GM12878 (cell line): ENCODE data around the gene SMIM14. TPM values are rescaled to one million over a fixed set of nuclear protein-coding genes. Genes with fewer than 3 reads are reported as not detected.

Experiments
- ATAC-seq: fragments of 200-7000 bp; cut with Tn5 transposase; 3 replicates; pipeline ENCODE4 v1.9.1; 2020; ENCODE audit warnings: mild to moderate bottlenecking, moderate library complexity
- BruUV-seq: library from RNA; stranded (reverse); fragments of 400-500 nt; replicated peaks from 2 replicates; lab custom pipeline; 2021; lab: Mats Ljungman, UMichigan
- CTCF ChIA-PET: fragments of 300-600 bp; sonication (Branson Sonifier 250); formaldehyde crosslinking; extraction: SDS; loops from one replicate; lab custom pipeline; 2021; ENCODE audit warnings: inconsistent platforms; lab: Yijun Ruan, JAX
- POLR2A ChIA-PET: fragments of 350-600 bp; formaldehyde crosslinking; extraction: SDS; loops from one replicate; lab custom pipeline; 2021; ENCODE audit warnings: inconsistent platforms; lab: Charles Lee
- RAD21 ChIA-PET: fragments of 300-600 bp; sonication (Branson Sonifier 250); formaldehyde crosslinking; loops from one replicate; lab custom pipeline; 2023; ENCODE audit warnings: antibody characterized with exemption; ENCODE audit not compliant: unreplicated experiment; lab: Charles Lee
- SMC1A ChIA-PET: fragments of 300-600 bp; sonication (Branson Sonifier 250); formaldehyde crosslinking; loops from one replicate; lab custom pipeline; 2023; ENCODE audit not compliant: unreplicated experiment, uncharacterized antibody; lab: Charles Lee
- DNase-seq: peaks from one replicate; pipeline ENCODE4 v3.0.0-alpha.2; 2011; ENCODE audit warnings: low read depth, low spot score
- FAIRE-seq: peaks from 3 replicates; lab custom pipeline; 2011; peaks lifted over from hg19 to GRCh38; lab: Jason Lieb, UNC
- H2AFZ ChIP-seq: 2 replicates; pipeline ENCODE4 v1.6.0; 2011; ENCODE audit warnings: low read depth, low read length, control low read depth; ENCODE audit not compliant: control insufficient read depth
- H3K27ac ChIP-seq: 2 replicates; pipeline ENCODE4 v1.5.1; 2011; ENCODE audit warnings: control low read depth; ENCODE audit not compliant: control insufficient read depth, insufficient read depth
- H3K27me3 ChIP-seq, 2 experiments: replicated peaks in 1 of 2; 2 replicates each; pipeline versions ENCODE4 v1.6.0 to v1.6.1; 2011; ENCODE audit warnings: low read length in 1 of 2; ENCODE audit not compliant: control insufficient read depth in 2 of 2, insufficient read depth in 2 of 2
- H3K36me3 ChIP-seq, 2 experiments: 2 replicates each; pipeline ENCODE4 v1.5.1; 2011; ENCODE audit warnings: low read length in 1 of 2; ENCODE audit not compliant: control insufficient read depth in 2 of 2, insufficient read depth in 2 of 2
- H3K4me1 ChIP-seq: 2 replicates; pipeline ENCODE4 v1.6.1; 2011; ENCODE audit warnings: mild to moderate bottlenecking, low read length, moderate library complexity, mixed read lengths; ENCODE audit not compliant: control insufficient read depth, insufficient read depth
- H3K4me2 ChIP-seq: 2 replicates; pipeline ENCODE4 v1.6.0; 2011; ENCODE audit warnings: control low read depth; ENCODE audit not compliant: control insufficient read depth, insufficient read depth
- H3K4me3 ChIP-seq: fragments of 200-600 bp; sonication (generic); 2 replicates; pipeline ENCODE4 v1.5.1; 2016
- H3K79me2 ChIP-seq: 2 replicates; pipeline ENCODE4 v1.6.0; 2011; ENCODE audit warnings: low read length; ENCODE audit not compliant: control insufficient read depth, insufficient read depth
- H3K9ac ChIP-seq: 2 replicates; pipeline ENCODE4 v1.8.0; 2011; ENCODE audit warnings: low read length, control low read depth, mixed read lengths; ENCODE audit not compliant: control insufficient read depth, insufficient read depth
- H3K9me3 ChIP-seq: replicated peaks from 3 replicates; pipeline ENCODE4 v1.5.1; 2011; ENCODE audit warnings: mild to moderate bottlenecking, low read length; ENCODE audit not compliant: control insufficient read depth, insufficient read depth
- H4K20me1 ChIP-seq: 2 replicates; pipeline ENCODE4 v1.6.0; 2011; ENCODE audit not compliant: control insufficient read depth, insufficient read depth
- DPF2 ChIP-seq: fragments of 450-650 bp; IDR thresholded peaks from 2 replicates; pipeline ENCODE4 v1.6.1; 2017; ENCODE audit warnings: mild to moderate bottlenecking
- E2F4 ChIP-seq: IDR thresholded peaks from 2 replicates; pipeline ENCODE4 v1.6.1; 2012; ENCODE audit warnings: low read depth, low read length, improper control_type of control experiment
- E4F1 ChIP-seq: fragments of 450-650 bp; IDR thresholded peaks from 2 replicates; pipeline ENCODE4 v1.6.1; 2018; ENCODE audit warnings: borderline replicate concordance, mild to moderate bottlenecking; ENCODE audit not compliant: partially characterized antibody
- JUND ChIP-seq: IDR thresholded peaks from 2 replicates; pipeline ENCODE4 v1.6.1; 2012; ENCODE audit warnings: low read depth, mild to moderate bottlenecking, low read length, improper control_type of control experiment, moderate library complexity
- MLLT1 ChIP-seq: fragments of 450-650 bp; IDR thresholded peaks from 2 replicates; pipeline ENCODE4 v1.6.1; 2016; ENCODE audit warnings: mild to moderate bottlenecking
- MYB ChIP-seq: fragments of 150-350 bp; IDR thresholded peaks from 2 replicates; pipeline ENCODE4 v1.6.1; 2014; ENCODE audit warnings: mild to moderate bottlenecking, low read depth, low read length, borderline replicate concordance
- NBN ChIP-seq: fragments of 450-650 bp; IDR thresholded peaks from 2 replicates; pipeline ENCODE4 v1.6.1; 2016
- TARDBP ChIP-seq: IDR thresholded peaks from 2 replicates; pipeline ENCODE4 v1.6.1; 2016; ENCODE audit warnings: borderline replicate concordance
- ZBTB40 ChIP-seq: fragments of 450-650 bp; IDR thresholded peaks from 2 replicates; pipeline ENCODE4 v1.6.1; 2016; ENCODE audit warnings: mild to moderate bottlenecking, moderate library complexity, borderline replicate concordance
- ZNF592 ChIP-seq: fragments of 450-650 bp; IDR thresholded peaks from 2 replicates; pipeline ENCODE4 v1.6.1; 2017; ENCODE audit warnings: mild to moderate bottlenecking, moderate library complexity
- WGBS: methylation state at CpG from one replicate; pipeline ENCODE4 v1.1.6; 2016; ENCODE audit warnings: low lambda C conversion rate; ENCODE audit not compliant: insufficient replicate concordance, insufficient coverage; ENCODE audit errors: missing lambda C conversion rate; 5-methylcytosine and 5-hydroxymethylcytosine counted together
- in situ Hi-C: fragments of 300-500 bp; cut with MboI; formaldehyde crosslinking; loops from 9 replicates; pipeline ENCODE4 v1.14.3; 2018; ENCODE audit warnings: mixed read lengths
- intact Hi-C: fragments of 100-400 bp; cut with micrococcal nuclease; formaldehyde crosslinking; loops from one replicate; pipeline ENCODE4 v1.14.2; 2022; ENCODE audit not compliant: unreplicated experiment
- polyA plus RNA-seq, 11 experiments: library from polyadenylated mRNA; depleted of rRNA in 4 of 11; unstranded in 6 of 11; stranded (reverse) in 5 of 11; fragments of >200 nt; fragmentation: Nextera tagmentation in 4 of 11; fragmentation: Illumina TruSeq in 1 of 11; extraction: Ambion mirVana in 4 of 11; extraction: Trizol in 1 of 11; gene quantifications; 1 replicate in 1 of 11; 2 replicates in 10 of 11; pipeline versions ENCODE4 v1.2.1 to v1.2.3, GENCODE V29; 2011 to 2016; ENCODE audit warnings: inconsistent platforms in 2 of 11, missing spikeins in 2 of 11, low read depth in 1 of 11
- total RNA-seq, 4 experiments: library from RNA; depleted of rRNA in 3 of 4; stranded (reverse); fragments of >200 nt in 3 of 4; fragmentation: Illumina TruSeq in 1 of 4; extraction: Trizol in 1 of 4; gene quantifications; 2 replicates each; pipeline versions ENCODE4 v1.2.1 to v1.2.3, GENCODE V29; 2013 to 2021

The SMIM14 gene
- total and polyA plus RNA-seq, 10 of the 15 experiments (the other 5 are each of a cell fraction or from before 2014, with no cell fraction given): 125 to 671 (median 188) TPM

GRCh38 chr4:39660045-39660444 is 21.4 kb upstream of the SMIM14 start:
- Histone ChIP-seq H4K20me1 (no peaks in the 10 kb centered on the region), H3K9ac (no peak overlapping the region), H3K79me2 (no peaks in the 10 kb centered on the region), H3K27ac (no peak overlapping the region), H3K4me2 (no peak overlapping the region), H3K27me3 (no peaks in the 10 kb centered on the region), H3K4me1 (peaks cover 23% of the 10 kb centered on the region), H3K9me3 (no peaks in the 10 kb centered on the region; the same call in 1 of the 3 replicates), H3K4me3 (no peak overlapping the region), H3K36me3 (no peaks in the 10 kb centered on the region), H2AFZ (no peak overlapping the region)
- POLR2A ChIA-PET: interaction anchor here (1.1 kb wide), 1 partner anchor 20 kb away, joined by 3 read pairs; no protein-coding TSS in a partner anchor
- CTCF ChIA-PET: interaction anchor here (0.6 to 2.0 kb wide), 5 partner anchors 11 to 191 kb away, joined by 3 to 6 read pairs (median 4); no protein-coding TSS in a partner anchor
- DNase-seq (no peak), ATAC-seq (no peak), FAIRE-seq (no peak)
- RAD21 ChIA-PET: interaction anchor here (4.0 kb wide), 1 partner anchor 191 kb away, joined by 25 read pairs; no protein-coding TSS in a partner anchor
- SMC1A ChIA-PET: interaction anchor here (0.8 to 6.1 kb wide), 3 partner anchors 28 to 190 kb away, joined by 3 to 45 read pairs (median 3); no protein-coding TSS in a partner anchor
- intact Hi-C loops (no loop called here), in situ Hi-C loops (no loop called here)
- BruUV-seq: no TSS peak
- WGBS: 75% methylated on average over 6 of the region's 6 CpGs
- TF ChIP-seq DPF2: no peak
- TF ChIP-seq ZNF592: no peak
- TF ChIP-seq E4F1: no peak
- no peak for TF ChIP-seq E2F4
- no peak for TF ChIP-seq MYB
- TF ChIP-seq ZBTB40: no peak
- no peak for TF ChIP-seq MLLT1
- TF ChIP-seq NBN: no peak
- no peak for TF ChIP-seq JUND
- no peak for TF ChIP-seq TARDBP
